ENCODE measurements around the gene AMIGO2. TPM values are rescaled to one million over a fixed set of nuclear protein-coding genes. Genes with fewer than 3 reads are reported as not detected.
"Not testable (repeated sequence)": the region's sequence is repeated elsewhere in the genome, so short reads cannot be mapped to it uniquely, and the experiment has no call there.

AMIGO2 gene
- total RNA-seq, 1 experiment from 2014 or later = 0.96 TPM

GRCh38 chr12:47052274-47052673 lies 27.5 kb downstream of the AMIGO2 start:
- Histone ChIP-seq H3K4me2 (ENCODE audit: low read length) (no peak overlapping the region), H3K27me3 (ENCODE audit: insufficient read depth, low read length) (no peaks in the 10 kb centered on the region), H3K9me2 (ENCODE audit: insufficient read depth) (no peaks in the 10 kb centered on the region), H3K4me3 (replicated peaks in 1 of 2; ENCODE audit: low read depth in 1 of 2, low read length in 2 of 2) (no peak overlapping the region), H2AFZ (ENCODE audit: low read depth, low read length, poor library complexity, severe bottlenecking) (no peak overlapping the region), H3K36me3 (ENCODE audit: control insufficient read depth in 1 of 2, insufficient read depth in 2 of 2, low read length in 2 of 2) (no peaks in the 10 kb centered on the region), H4K20me1 (ENCODE audit: insufficient read depth) (no peaks in the 10 kb centered on the region), H3K9ac (ENCODE audit: low read length) (no peak overlapping the region), H3K79me2 (ENCODE audit: insufficient read depth, low read length) (no peaks in the 10 kb centered on the region), H3K4me1 (ENCODE audit: control insufficient read depth in 1 of 2, insufficient read depth in 2 of 2, low read length in 2 of 2) (no peaks in the 10 kb centered on the region), H3K9me3 (ENCODE audit: control insufficient read depth in 1 of 2, insufficient read depth in 1 of 2, low read depth in 1 of 2, low read length in 2 of 2) (no peaks in the 10 kb centered on the region), H3K27ac (ENCODE audit: low read depth, low read length) (no peak overlapping the region)
- BruUV-seq (replicated peaks) = no TSS peak
- no peak for DNase-seq (ENCODE audit: low read depth, low spot score)
- ATAC-seq = no peak
- ChIA-PET POLR2A (no interaction called here), CTCF (no interaction called here), RAD21 (ENCODE audit: low non-redundant PET in 1 of 2, low total read pairs in 2 of 2, uncharacterized antibody in 2 of 2, unreplicated experiment in 2 of 2) (no interaction called here)
- TF ChIP-seq CEBPB (IDR thresholded peaks at IDR 0.05; ENCODE audit: low read depth) (no peak), ATF3 (IDR thresholded peaks at IDR 0.05) (no peak)
- intact Hi-C loops (cut with micrococcal nuclease) = no loop called here

GRCh38 chr12:47051291-47051690 lies 28.5 kb downstream of the AMIGO2 start:
- POLR2A ChIA-PET; H3K79me2 ChIP-seq (ENCODE audit: insufficient read depth, low read length); H3K27me3 ChIP-seq (ENCODE audit: insufficient read depth, low read length); H3K4me3 ChIP-seq (replicated peaks in 1 of 2; ENCODE audit: low read depth in 1 of 2, low read length in 2 of 2); H3K9me3 ChIP-seq (ENCODE audit: control insufficient read depth in 1 of 2, insufficient read depth in 1 of 2, low read depth in 1 of 2, low read length in 2 of 2); H3K27ac ChIP-seq (ENCODE audit: low read depth, low read length); H4K20me1 ChIP-seq (ENCODE audit: insufficient read depth); H3K4me2 ChIP-seq (ENCODE audit: low read length); CTCF ChIA-PET; H2AFZ ChIP-seq (ENCODE audit: low read depth, low read length, poor library complexity, severe bottlenecking); BruUV-seq (replicated peaks); H3K9ac ChIP-seq (ENCODE audit: low read length); H3K9me2 ChIP-seq (ENCODE audit: insufficient read depth); DNase-seq (ENCODE audit: low read depth, low spot score); H3K4me1 ChIP-seq (ENCODE audit: control insufficient read depth in 1 of 2, insufficient read depth in 2 of 2, low read length in 2 of 2); RAD21 ChIA-PET (ENCODE audit: low non-redundant PET in 1 of 2, low total read pairs in 2 of 2, uncharacterized antibody in 2 of 2, unreplicated experiment in 2 of 2); intact Hi-C loops (cut with micrococcal nuclease); H3K36me3 ChIP-seq (ENCODE audit: control insufficient read depth in 1 of 2, insufficient read depth in 2 of 2, low read length in 2 of 2); ATAC-seq: not testable (repeated sequence)

GRCh38 chr12:47048541-47048940 lies 31.2 kb downstream of the AMIGO2 start:
- CTCF ChIA-PET = no interaction called here
- RAD21 ChIA-PET (ENCODE audit: low non-redundant PET in 1 of 2, low total read pairs in 2 of 2, uncharacterized antibody in 2 of 2, unreplicated experiment in 2 of 2) = no interaction called here
- TF ChIP-seq POLR2A (IDR thresholded peaks at IDR 0.05; ENCODE audit: borderline replicate concordance, extremely low read depth, insufficient read depth, insufficient read length) (no peak), EGR1 (IDR thresholded peaks at IDR 0.05; ENCODE audit: low read depth) (no peak), JUND (IDR thresholded peaks at IDR 0.05) (no peak), ZFX (IDR thresholded peaks at IDR 0.05) (no peak), ELF1 (IDR thresholded peaks at IDR 0.05; ENCODE audit: borderline replicate concordance, low read depth) (no peak), ATF3 (IDR thresholded peaks at IDR 0.05) (no peak), CBX3 (IDR thresholded peaks at IDR 0.05; ENCODE audit: low read depth) (no peak), CEBPB (IDR thresholded peaks at IDR 0.05; ENCODE audit: low read depth) (no peak), SRF (IDR thresholded peaks at IDR 0.05; ENCODE audit: low read depth) (no peak), ZNF274 (IDR thresholded peaks at IDR 0.05; ENCODE audit: low read depth, low read length) (no peak), MAX (IDR thresholded peaks at IDR 0.05) (no peak), REST (IDR thresholded peaks at IDR 0.05; ENCODE audit: low read depth) (no peak)

More at GRCh38 chr12:47048541-47048940, 31.2 kb downstream of the AMIGO2 start:
- ATAC-seq (no peak), DNase-seq (ENCODE audit: low read depth, low spot score) (no peak)
- Histone ChIP-seq H3K9me2 (ENCODE audit: insufficient read depth) (no peaks in the 10 kb centered on the region; the same call in 1 of the 2 replicates), H3K9ac (ENCODE audit: low read length) (no peak overlapping the region), H2AFZ (ENCODE audit: low read depth, low read length, poor library complexity, severe bottlenecking) (no peak overlapping the region), H3K4me2 (ENCODE audit: low read length) (no peak overlapping the region), H3K79me2 (ENCODE audit: insufficient read depth, low read length) (no peaks in the 10 kb centered on the region), H3K27ac (ENCODE audit: low read depth, low read length) (no peak overlapping the region), H3K4me1 (ENCODE audit: control insufficient read depth in 1 of 2, insufficient read depth in 2 of 2, low read length in 2 of 2) (no peaks in the 10 kb centered on the region), H3K4me3 (replicated peaks in 1 of 2; ENCODE audit: low read depth in 1 of 2, low read length in 2 of 2) (no peak overlapping the region), H3K36me3 (ENCODE audit: control insufficient read depth in 1 of 2, insufficient read depth in 2 of 2, low read length in 2 of 2) (no peaks in the 10 kb centered on the region), H4K20me1 (ENCODE audit: insufficient read depth) (no peaks in the 10 kb centered on the region), H3K9me3 (ENCODE audit: control insufficient read depth in 1 of 2, insufficient read depth in 1 of 2, low read depth in 1 of 2, low read length in 2 of 2) (no peaks in the 10 kb centered on the region), H3K27me3 (ENCODE audit: insufficient read depth, low read length) (no peaks in the 10 kb centered on the region)
- intact Hi-C loops (cut with micrococcal nuclease) = no loop called here
- POLR2A ChIA-PET = no interaction called here
- BruUV-seq (replicated peaks) = no TSS peak
